GM23338 (cell line): ENCODE measurements around the gene PRKD1.

Experiments used
- CREB1 ChIP-seq: fragments of 250-450 bp; sonication (Bioruptor Pico); IDR thresholded peaks from 2 replicates; pipeline ENCODE4 v1.5.0; 2020; ENCODE audit warnings: low read depth, mild to moderate bottlenecking, moderate library complexity
- EZH2 ChIP-seq: fragments of 200-600 bp; sonication (generic); IDR thresholded peaks from one replicate; pipeline ENCODE4 v1.8.0; 2017; ENCODE audit warnings: antibody characterized with exemption, mild to moderate bottlenecking, low read depth; ENCODE audit not compliant: unreplicated experiment
- EZH2phosphoT487 ChIP-seq: fragments of 200-600 bp; sonication (generic); IDR thresholded peaks from one replicate; pipeline ENCODE4 v1.8.1; 2018; ENCODE audit warnings: antibody characterized with exemption; ENCODE audit not compliant: unreplicated experiment
- JUNB ChIP-seq: IDR thresholded peaks from one replicate; pipeline ENCODE4 v1.6.1; 2016; ENCODE audit warnings: antibody characterized with exemption; ENCODE audit not compliant: unreplicated experiment
- NANOG ChIP-seq: IDR thresholded peaks from 2 replicates; pipeline ENCODE4 v1.6.1; 2016; ENCODE audit warnings: antibody characterized with exemption, borderline replicate concordance
- POLR2AphosphoS5 ChIP-seq: IDR thresholded peaks from 2 replicates; pipeline ENCODE4 v1.6.1; 2016; ENCODE audit warnings: antibody characterized with exemption, low read depth
- STAT1 ChIP-seq: IDR thresholded peaks from one replicate; pipeline ENCODE4 v1.6.1; 2016; ENCODE audit warnings: antibody characterized with exemption; ENCODE audit not compliant: unreplicated experiment
- ZNF114 ChIP-seq: fragments of 250-450 bp; sonication (Bioruptor Pico); IDR thresholded peaks from 2 replicates; pipeline ENCODE4 v1.5.0; 2020; ENCODE audit warnings: mild to moderate bottlenecking, moderate library complexity
- TF ChIP-seq, protein P1 (sequence below), 2 experiments: fragments of 200-600 bp in 1 of 2; sonication (generic) in 1 of 2; conservative IDR thresholded peaks; 2 replicates each; pipeline versions ENCODE4 v1.5.1 to v1.6.1; 2016 to 2017; ENCODE audit warnings: antibody characterized with exemption in 2 of 2, low read depth in 2 of 2, mild to moderate bottlenecking in 2 of 2, moderate library complexity in 1 of 2
- TF ChIP-seq, protein P2 (sequence below): fragments of 250-450 bp; sonication (Bioruptor Pico); IDR thresholded peaks from 2 replicates; pipeline ENCODE4 v1.5.0; 2020; ENCODE audit warnings: mild to moderate bottlenecking, moderate library complexity
- TF ChIP-seq, protein P3 (sequence below): IDR thresholded peaks from one replicate; pipeline ENCODE4 v1.6.1; 2018; ENCODE audit warnings: antibody characterized with exemption; ENCODE audit not compliant: unreplicated experiment
- TF ChIP-seq, protein P4 (sequence below): IDR thresholded peaks from 2 replicates; pipeline ENCODE4 v1.6.1; 2016; ENCODE audit warnings: antibody characterized with exemption

DNA sequence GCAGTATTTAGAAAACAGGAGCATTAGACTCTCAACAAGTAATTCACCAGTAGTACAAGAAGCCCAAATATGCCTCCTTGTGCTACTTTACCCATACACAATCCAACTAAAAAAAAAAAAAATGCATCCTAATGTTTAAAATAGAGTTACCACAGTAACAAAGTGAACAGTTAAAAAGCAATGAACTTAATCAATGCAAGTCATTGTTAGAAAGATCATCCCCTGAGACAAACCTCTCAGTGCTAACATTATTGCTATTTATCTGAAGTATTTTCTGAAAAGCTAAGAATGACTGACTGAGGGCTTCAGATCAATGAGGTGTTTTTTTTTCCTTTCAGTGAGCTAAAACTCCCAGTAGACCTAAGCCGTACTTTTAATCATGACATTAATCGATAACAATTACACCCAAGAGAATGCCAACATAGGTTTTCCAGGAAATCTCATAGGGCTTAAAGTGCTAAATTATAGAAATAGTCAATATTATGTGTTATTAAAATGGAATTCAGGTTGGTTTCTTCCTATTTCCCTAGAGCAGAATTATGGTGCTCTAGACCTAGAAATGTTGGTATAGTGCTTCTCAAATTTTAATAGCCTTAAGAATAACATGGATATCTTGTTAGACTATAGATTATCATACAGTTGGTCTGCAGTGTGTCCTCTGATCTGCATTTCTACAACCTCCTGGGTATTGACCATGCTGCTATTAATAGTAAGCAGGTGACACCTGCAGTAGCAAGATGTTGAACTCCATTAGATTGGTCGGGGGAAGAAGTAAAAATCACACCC lies 123.0 kb downstream of the PRKD1 start:
- TF ChIP-seq EZH2 (no peak), POLR2AphosphoS5 (no peak), ZNF114 (CRISPR knock-in tag) (no peak), EZH2phosphoT487 (no peak), JUNB (no peak), NANOG (no peak), CREB1 (no peak), STAT1 (no peak)
- TF ChIP-seq, protein P1, sequence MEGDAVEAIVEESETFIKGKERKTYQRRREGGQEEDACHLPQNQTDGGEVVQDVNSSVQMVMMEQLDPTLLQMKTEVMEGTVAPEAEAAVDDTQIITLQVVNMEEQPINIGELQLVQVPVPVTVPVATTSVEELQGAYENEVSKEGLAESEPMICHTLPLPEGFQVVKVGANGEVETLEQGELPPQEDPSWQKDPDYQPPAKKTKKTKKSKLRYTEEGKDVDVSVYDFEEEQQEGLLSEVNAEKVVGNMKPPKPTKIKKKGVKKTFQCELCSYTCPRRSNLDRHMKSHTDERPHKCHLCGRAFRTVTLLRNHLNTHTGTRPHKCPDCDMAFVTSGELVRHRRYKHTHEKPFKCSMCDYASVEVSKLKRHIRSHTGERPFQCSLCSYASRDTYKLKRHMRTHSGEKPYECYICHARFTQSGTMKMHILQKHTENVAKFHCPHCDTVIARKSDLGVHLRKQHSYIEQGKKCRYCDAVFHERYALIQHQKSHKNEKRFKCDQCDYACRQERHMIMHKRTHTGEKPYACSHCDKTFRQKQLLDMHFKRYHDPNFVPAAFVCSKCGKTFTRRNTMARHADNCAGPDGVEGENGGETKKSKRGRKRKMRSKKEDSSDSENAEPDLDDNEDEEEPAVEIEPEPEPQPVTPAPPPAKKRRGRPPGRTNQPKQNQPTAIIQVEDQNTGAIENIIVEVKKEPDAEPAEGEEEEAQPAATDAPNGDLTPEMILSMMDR (conservative IDR thresholded peaks at IDR 0.05; ENCODE audit: low read depth in 2 of 2) = no peak
- TF ChIP-seq, protein P2, sequence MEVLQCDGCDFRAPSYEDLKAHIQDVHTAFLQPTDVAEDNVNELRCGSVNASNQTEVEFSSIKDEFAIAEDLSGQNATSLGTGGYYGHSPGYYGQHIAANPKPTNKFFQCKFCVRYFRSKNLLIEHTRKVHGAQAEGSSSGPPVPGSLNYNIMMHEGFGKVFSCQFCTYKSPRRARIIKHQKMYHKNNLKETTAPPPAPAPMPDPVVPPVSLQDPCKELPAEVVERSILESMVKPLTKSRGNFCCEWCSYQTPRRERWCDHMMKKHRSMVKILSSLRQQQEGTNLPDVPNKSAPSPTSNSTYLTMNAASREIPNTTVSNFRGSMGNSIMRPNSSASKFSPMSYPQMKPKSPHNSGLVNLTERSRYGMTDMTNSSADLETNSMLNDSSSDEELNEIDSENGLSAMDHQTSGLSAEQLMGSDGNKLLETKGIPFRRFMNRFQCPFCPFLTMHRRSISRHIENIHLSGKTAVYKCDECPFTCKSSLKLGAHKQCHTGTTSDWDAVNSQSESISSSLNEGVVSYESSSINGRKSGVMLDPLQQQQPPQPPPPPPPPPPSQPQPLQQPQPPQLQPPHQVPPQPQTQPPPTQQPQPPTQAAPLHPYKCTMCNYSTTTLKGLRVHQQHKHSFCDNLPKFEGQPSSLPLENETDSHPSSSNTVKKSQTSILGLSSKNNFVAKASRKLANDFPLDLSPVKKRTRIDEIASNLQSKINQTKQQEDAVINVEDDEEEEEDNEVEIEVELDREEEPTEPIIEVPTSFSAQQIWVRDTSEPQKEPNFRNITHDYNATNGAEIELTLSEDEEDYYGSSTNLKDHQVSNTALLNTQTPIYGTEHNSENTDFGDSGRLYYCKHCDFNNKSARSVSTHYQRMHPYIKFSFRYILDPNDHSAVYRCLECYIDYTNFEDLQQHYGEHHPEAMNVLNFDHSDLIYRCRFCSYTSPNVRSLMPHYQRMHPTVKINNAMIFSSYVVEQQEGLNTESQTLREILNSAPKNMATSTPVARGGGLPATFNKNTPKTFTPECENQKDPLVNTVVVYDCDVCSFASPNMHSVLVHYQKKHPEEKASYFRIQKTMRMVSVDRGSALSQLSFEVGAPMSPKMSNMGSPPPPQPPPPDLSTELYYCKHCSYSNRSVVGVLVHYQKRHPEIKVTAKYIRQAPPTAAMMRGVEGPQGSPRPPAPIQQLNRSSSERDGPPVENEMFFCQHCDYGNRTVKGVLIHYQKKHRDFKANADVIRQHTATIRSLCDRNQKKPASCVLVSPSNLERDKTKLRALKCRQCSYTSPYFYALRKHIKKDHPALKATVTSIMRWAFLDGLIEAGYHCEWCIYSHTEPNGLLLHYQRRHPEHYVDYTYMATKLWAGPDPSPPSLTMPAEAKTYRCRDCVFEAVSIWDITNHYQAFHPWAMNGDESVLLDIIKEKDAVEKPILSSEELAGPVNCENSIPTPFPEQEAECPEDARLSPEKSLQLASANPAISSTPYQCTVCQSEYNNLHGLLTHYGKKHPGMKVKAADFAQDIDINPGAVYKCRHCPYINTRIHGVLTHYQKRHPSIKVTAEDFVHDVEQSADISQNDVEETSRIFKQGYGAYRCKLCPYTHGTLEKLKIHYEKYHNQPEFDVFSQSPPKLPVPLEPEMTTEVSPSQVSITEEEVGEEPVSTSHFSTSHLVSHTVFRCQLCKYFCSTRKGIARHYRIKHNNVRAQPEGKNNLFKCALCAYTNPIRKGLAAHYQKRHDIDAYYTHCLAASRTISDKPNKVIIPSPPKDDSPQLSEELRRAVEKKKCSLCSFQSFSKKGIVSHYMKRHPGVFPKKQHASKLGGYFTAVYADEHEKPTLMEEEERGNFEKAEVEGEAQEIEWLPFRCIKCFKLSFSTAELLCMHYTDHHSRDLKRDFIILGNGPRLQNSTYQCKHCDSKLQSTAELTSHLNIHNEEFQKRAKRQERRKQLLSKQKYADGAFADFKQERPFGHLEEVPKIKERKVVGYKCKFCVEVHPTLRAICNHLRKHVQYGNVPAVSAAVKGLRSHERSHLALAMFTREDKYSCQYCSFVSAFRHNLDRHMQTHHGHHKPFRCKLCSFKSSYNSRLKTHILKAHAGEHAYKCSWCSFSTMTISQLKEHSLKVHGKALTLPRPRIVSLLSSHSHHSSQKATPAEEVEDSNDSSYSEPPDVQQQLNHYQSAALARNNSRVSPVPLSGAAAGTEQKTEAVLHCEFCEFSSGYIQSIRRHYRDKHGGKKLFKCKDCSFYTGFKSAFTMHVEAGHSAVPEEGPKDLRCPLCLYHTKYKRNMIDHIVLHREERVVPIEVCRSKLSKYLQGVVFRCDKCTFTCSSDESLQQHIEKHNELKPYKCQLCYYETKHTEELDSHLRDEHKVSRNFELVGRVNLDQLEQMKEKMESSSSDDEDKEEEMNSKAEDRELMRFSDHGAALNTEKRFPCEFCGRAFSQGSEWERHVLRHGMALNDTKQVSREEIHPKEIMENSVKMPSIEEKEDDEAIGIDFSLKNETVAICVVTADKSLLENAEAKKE (CRISPR knock-in tag) = no peak
- TF ChIP-seq, protein P3, sequence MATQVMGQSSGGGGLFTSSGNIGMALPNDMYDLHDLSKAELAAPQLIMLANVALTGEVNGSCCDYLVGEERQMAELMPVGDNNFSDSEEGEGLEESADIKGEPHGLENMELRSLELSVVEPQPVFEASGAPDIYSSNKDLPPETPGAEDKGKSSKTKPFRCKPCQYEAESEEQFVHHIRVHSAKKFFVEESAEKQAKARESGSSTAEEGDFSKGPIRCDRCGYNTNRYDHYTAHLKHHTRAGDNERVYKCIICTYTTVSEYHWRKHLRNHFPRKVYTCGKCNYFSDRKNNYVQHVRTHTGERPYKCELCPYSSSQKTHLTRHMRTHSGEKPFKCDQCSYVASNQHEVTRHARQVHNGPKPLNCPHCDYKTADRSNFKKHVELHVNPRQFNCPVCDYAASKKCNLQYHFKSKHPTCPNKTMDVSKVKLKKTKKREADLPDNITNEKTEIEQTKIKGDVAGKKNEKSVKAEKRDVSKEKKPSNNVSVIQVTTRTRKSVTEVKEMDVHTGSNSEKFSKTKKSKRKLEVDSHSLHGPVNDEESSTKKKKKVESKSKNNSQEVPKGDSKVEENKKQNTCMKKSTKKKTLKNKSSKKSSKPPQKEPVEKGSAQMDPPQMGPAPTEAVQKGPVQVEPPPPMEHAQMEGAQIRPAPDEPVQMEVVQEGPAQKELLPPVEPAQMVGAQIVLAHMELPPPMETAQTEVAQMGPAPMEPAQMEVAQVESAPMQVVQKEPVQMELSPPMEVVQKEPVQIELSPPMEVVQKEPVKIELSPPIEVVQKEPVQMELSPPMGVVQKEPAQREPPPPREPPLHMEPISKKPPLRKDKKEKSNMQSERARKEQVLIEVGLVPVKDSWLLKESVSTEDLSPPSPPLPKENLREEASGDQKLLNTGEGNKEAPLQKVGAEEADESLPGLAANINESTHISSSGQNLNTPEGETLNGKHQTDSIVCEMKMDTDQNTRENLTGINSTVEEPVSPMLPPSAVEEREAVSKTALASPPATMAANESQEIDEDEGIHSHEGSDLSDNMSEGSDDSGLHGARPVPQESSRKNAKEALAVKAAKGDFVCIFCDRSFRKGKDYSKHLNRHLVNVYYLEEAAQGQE = no peak
- TF ChIP-seq, protein P4, sequence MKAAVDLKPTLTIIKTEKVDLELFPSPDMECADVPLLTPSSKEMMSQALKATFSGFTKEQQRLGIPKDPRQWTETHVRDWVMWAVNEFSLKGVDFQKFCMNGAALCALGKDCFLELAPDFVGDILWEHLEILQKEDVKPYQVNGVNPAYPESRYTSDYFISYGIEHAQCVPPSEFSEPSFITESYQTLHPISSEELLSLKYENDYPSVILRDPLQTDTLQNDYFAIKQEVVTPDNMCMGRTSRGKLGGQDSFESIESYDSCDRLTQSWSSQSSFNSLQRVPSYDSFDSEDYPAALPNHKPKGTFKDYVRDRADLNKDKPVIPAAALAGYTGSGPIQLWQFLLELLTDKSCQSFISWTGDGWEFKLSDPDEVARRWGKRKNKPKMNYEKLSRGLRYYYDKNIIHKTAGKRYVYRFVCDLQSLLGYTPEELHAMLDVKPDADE = no peak
